ENCODE measurements around the gene TLR9.
"Not testable (repeated sequence)": the region's sequence is repeated elsewhere in the genome, so short reads cannot be mapped to it uniquely, and the experiment has no call there.

Gene TLR9, protein sequence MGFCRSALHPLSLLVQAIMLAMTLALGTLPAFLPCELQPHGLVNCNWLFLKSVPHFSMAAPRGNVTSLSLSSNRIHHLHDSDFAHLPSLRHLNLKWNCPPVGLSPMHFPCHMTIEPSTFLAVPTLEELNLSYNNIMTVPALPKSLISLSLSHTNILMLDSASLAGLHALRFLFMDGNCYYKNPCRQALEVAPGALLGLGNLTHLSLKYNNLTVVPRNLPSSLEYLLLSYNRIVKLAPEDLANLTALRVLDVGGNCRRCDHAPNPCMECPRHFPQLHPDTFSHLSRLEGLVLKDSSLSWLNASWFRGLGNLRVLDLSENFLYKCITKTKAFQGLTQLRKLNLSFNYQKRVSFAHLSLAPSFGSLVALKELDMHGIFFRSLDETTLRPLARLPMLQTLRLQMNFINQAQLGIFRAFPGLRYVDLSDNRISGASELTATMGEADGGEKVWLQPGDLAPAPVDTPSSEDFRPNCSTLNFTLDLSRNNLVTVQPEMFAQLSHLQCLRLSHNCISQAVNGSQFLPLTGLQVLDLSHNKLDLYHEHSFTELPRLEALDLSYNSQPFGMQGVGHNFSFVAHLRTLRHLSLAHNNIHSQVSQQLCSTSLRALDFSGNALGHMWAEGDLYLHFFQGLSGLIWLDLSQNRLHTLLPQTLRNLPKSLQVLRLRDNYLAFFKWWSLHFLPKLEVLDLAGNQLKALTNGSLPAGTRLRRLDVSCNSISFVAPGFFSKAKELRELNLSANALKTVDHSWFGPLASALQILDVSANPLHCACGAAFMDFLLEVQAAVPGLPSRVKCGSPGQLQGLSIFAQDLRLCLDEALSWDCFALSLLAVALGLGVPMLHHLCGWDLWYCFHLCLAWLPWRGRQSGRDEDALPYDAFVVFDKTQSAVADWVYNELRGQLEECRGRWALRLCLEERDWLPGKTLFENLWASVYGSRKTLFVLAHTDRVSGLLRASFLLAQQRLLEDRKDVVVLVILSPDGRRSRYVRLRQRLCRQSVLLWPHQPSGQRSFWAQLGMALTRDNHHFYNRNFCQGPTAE

DNA sequence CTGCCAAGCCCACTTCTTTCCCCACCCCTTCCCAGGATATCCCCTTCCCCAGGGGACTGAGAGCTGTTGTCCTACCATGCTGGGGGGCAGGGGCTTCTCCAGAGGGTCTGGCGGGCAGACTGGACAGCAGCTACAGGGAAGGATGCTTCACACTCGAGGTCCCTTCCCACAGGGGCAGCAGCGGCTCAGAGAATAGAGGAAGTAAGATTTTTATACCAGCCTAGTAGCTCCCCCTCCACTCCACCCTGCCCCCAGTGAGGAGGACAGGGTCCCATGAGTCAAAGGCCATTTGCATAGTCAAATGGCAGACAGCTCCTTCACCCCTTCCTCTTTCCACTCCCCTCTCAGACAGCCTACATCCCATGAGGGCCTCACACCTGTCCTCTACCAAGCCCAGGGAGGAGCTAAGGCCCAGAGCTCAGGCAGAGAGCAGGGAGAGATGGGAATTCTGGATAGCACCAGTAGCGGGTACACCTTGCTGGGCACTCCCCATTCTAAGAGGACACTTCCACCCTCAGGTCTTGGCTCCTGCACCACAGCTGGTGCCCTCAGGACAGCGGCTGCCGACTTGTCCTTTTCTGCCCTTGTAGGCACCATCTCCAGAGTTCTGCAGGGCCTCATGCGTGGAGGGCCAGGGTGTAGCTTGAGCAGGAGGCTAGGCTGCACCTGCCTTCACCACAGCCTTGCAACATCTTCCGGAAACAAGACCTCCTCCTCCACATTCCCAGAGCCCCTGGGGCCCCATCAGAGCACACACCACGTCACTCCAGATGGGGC, at the start of gene TLR9:
TSS of gene TLR9 (minus strand) at position 194 of the 777 bp plus-strand sequence. CDS start at position 78, 116 bp downstream.
- Histone ChIP-seq H3K4me3 (peak within 1 kb of the TSS in 8 of 10 experiments; percentile 18 to 61 (median 54); a peak in 15 of 20 replicates), H4K20me1 (peaks cover 0 to 68% (median 22%) of the 10 kb centered on the region in 11 experiments; a peak in 17 of 22 replicates), H3K9ac (peak within 1 kb of the TSS; percentile 38 to 86 (median 68); a peak in 19 of 22 replicates), H3K36me3 (peaks cover 29 to 61% (median 38%) of the 10 kb centered on the region in 11 experiments), H3K4me1 (peaks cover 47 to 100% (median 97%) of the 10 kb centered on the region in 10 experiments), H3K9me3 (replicated peaks in 1 of 11) (no peaks in the 10 kb centered on the region), H3K4me2 (peak within 1 kb of the TSS; percentile 63 to 100 (median 96)), H3K27me3 (no peaks in the 10 kb centered on the region), H3K27ac (peak within 1 kb of the TSS in 10 of 11 experiments; percentile 44 to 97 (median 86); a peak in 20 of 22 replicates)
- peak in 6 of 11 experiments; percentile 30 to 89 (median 84); a peak in 10 of 22 replicates for TF ChIP-seq Cebpa-rat (IDR thresholded peaks at IDR 0.05)

DNA sequence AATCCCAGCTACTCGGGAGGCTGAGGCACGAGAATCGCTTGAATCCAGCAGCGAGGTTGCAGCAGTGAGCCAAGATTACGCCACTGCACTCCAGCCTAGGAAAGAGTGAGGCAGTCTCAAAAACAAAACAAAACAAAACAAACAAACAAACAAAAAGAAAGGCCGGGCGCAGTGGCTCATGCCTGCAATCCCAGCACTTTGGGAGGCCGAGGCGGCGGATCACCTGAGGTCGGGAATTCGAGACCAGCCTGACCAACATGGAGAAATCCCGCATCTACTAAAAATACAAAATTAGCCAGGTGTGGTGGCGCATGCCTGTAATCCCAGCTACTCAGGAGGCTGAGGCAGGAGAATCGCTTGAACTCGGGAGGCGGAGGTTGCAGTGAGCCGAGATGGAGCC, 49.3 kb upstream of the TLR9 start:
- Histone ChIP-seq H3K27ac (peak overlapping the region in 1 of 11 experiments; percentile 19; a peak in 1 of 22 replicates), H3K4me1 (peaks cover 56 to 80% (median 76%) of the 10 kb centered on the region in 10 experiments), H3K4me2 (peak overlapping the region; percentile 82 to 99 (median 97)), H3K36me3 (peaks cover 30 to 71% (median 65%) of the 10 kb centered on the region in 11 experiments), H3K9ac (peak overlapping the region in 3 of 11 experiments; percentile 14 to 99 (median 31); a peak in 5 of 22 replicates), H4K20me1 (peaks cover 70 to 82% (median 80%) of the 10 kb centered on the region in 11 experiments)
- not testable (repeated sequence) for H3K9me3 ChIP-seq (replicated peaks in 1 of 11); H3K27me3 ChIP-seq; H3K4me3 ChIP-seq

DNA sequence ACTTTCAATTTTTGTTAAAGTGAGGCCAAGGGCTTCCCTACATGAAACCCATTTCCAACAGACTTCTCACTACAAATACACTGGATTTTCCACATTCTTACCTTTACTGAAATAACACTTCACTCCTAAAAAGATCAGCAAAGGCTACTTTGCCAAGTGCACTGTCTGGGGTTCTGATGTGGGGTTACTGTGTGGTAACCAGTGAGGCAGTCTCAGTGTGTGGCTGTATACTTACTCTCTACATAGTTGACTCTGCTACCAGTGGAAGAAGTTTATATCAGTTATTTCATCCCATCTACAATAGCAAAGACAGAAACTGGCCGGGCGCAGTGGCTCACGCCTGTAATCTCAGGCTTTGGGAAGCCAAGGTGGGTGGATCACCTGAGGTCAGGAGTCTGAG, 47.4 kb upstream of the TLR9 start:
- TF ChIP-seq Cebpa-rat (IDR thresholded peaks at IDR 0.05): no peak
- Histone ChIP-seq H4K20me1 (peaks cover 88 to 100% (median 99%) of the 10 kb centered on the region in 11 experiments), H3K27me3 (no peaks in the 10 kb centered on the region), H3K4me2 (peak overlapping the region in 9 of 11 experiments; percentile 16 to 99 (median 21); a peak in 11 of 22 replicates), H3K4me3 (no peak overlapping the region), H3K27ac (peak overlapping the region in 2 of 11 experiments; percentile 2 to 30; a peak in 2 of 22 replicates), H3K9me3 (replicated peaks in 1 of 11) (no peaks in the 10 kb centered on the region), H3K36me3 (peaks cover 48 to 90% (median 85%) of the 10 kb centered on the region in 11 experiments), H3K4me1 (peaks cover 46 to 90% (median 66%) of the 10 kb centered on the region in 10 experiments), H3K9ac (peak overlapping the region in 3 of 11 experiments; percentile 12 to 41 (median 16); a peak in 3 of 22 replicates)

DNA sequence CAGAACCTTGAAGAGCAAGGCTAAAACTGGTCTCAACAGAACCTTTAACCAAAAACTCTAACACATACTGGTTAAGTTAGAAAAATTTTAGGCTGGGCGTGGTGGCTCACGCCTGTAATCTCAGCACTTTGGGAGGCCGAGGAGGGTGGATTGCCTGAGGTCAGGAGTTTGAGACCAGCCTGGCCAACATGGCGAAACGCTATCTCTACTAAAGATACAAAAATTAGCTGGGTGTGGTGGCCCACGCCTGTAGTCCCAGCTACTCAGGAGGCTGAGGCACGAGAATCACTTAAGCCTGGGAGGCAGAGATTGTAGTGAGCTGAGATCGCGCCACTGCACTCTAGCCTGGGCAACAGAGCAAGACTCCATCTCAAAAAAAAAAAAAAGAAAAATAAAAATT, 46.7 kb upstream of the TLR9 start:
- H3K27me3 ChIP-seq; H3K9me3 ChIP-seq (replicated peaks in 1 of 11); H3K4me3 ChIP-seq: not testable (repeated sequence)
- peak overlapping the region in 4 of 11 experiments; percentile 4 to 50 (median 16); a peak in 3 of 22 replicates for H3K9ac ChIP-seq
- peak overlapping the region in 7 of 11 experiments; percentile 0 to 99 (median 57); a peak in 10 of 22 replicates for H3K4me2 ChIP-seq
- H3K36me3 ChIP-seq: peaks cover 54 to 97% (median 91%) of the 10 kb centered on the region in 11 experiments
- peaks cover 89 to 100% (median 100%) of the 10 kb centered on the region in 11 experiments for H4K20me1 ChIP-seq
- peak overlapping the region in 4 of 11 experiments; percentile 1 to 36 (median 28); a peak in 4 of 22 replicates for H3K27ac ChIP-seq
- peaks cover 46 to 96% (median 66%) of the 10 kb centered on the region in 10 experiments for H3K4me1 ChIP-seq

DNA sequence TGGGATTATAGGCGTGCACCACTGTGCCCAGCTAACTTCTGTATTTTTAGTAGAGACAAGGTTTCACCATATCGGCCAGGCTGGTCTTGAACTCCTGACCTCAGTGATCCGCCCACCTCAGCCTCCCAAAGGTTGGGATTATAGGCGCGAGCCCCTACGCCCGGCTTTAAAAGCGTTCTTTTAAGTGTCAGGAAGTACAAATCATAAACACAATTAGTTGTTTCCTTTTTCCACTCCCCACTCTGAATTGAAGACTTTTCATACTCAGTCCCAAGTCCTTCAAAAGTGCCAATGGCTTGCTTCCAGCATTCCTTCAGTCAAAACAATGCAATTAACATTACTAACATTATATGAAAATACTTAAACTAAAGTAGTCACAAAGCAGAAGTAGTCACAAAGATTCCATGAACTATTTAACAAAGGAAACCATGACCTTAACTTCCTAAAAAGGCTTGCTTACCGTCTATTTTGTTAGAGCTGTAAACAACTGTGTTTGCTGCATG, 44.9 kb upstream of the TLR9 start:
- peaks cover 31 to 86% (median 52%) of the 10 kb centered on the region in 10 experiments for H3K4me1 ChIP-seq

DNA sequence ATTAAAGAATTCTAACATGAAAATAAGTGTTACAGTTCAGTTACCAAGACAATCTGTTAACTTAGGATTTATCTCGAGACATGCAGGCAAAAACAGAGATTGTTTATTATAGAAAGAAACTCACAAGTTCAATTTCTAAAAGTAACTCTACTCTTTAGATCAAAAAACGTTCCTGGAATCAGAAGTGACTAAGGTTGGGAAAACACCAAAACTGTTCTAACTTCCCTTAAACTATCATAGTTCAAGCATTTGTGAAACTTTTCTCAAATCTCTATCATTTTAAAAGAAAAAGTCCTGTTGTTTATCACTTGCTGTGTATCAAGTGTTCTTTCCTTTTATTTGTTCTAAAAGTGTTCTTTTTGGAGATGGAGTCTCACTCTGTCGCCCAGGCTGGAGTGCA, 44.3 kb upstream of the TLR9 start:
- H3K27ac ChIP-seq: peak overlapping the region in 7 of 11 experiments; percentile 26 to 84 (median 64); a peak in 11 of 22 replicates
- no peak for TF ChIP-seq Cebpa-rat (IDR thresholded peaks at IDR 0.05)

More for the DNA sequence above, 44.9 kb upstream of the TLR9 start:
- H4K20me1 ChIP-seq: peaks cover 85 to 100% (median 98%) of the 10 kb centered on the region in 11 experiments
- peak overlapping the region in 7 of 11 experiments; percentile 26 to 84 (median 64); a peak in 13 of 22 replicates for H3K27ac ChIP-seq
- H3K36me3 ChIP-seq: peaks cover 69 to 100% (median 100%) of the 10 kb centered on the region in 11 experiments
- peak overlapping the region in 6 of 11 experiments; percentile 11 to 70 (median 55); a peak in 9 of 22 replicates for H3K9ac ChIP-seq
- TF ChIP-seq Cebpa-rat (IDR thresholded peaks at IDR 0.05): no peak
- peak overlapping the region in 1 of 10 experiments; percentile 12; a peak in 2 of 20 replicates for H3K4me3 ChIP-seq
- H3K9me3 ChIP-seq (replicated peaks in 1 of 11): no peaks in the 10 kb centered on the region
- peak overlapping the region in 7 of 11 experiments; percentile 24 to 99 (median 57); a peak in 14 of 22 replicates for H3K4me2 ChIP-seq
- H3K27me3 ChIP-seq: no peaks in the 10 kb centered on the region

DNA sequence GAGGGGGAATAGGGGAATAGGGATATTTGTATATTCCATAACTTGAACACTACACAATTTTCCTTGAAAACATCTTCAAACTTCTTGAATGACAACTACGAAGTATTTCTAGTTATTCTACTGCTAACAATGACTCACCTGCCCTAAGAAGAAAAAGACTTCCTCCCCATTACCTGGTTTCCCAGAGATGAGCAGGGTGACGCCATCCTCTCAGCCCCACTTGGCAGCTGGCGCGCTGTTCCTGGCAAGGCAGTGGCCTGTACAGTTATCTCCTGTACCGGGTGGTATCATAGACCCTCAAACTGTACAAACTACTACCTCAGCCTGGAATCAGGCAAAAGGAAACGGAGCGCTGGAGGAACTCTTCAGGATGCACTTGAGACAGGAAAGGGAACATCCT, 42.6 kb upstream of the TLR9 start:
- Histone ChIP-seq H4K20me1 (peaks cover 82 to 100% (median 98%) of the 10 kb centered on the region in 11 experiments), H3K36me3 (peaks cover 71 to 100% (median 100%) of the 10 kb centered on the region in 11 experiments)

More for the DNA sequence above, 44.3 kb upstream of the TLR9 start:
- Histone ChIP-seq H3K4me2 (peak overlapping the region in 6 of 11 experiments; percentile 33 to 99 (median 70); a peak in 11 of 22 replicates), H3K9ac (peak overlapping the region in 4 of 11 experiments; percentile 47 to 70 (median 66); a peak in 8 of 22 replicates), H4K20me1 (peaks cover 82 to 100% (median 98%) of the 10 kb centered on the region in 11 experiments), H3K4me1 (peaks cover 25 to 86% (median 47%) of the 10 kb centered on the region in 10 experiments), H3K9me3 (replicated peaks in 1 of 11) (no peaks in the 10 kb centered on the region), H3K27me3 (no peaks in the 10 kb centered on the region), H3K36me3 (peaks cover 69 to 100% (median 100%) of the 10 kb centered on the region in 11 experiments), H3K4me3 (no peak overlapping the region)

More for the DNA sequence above, 42.6 kb upstream of the TLR9 start:
- Histone ChIP-seq H3K4me1 (peaks cover 14 to 86% (median 33%) of the 10 kb centered on the region in 10 experiments; a peak in 19 of 20 replicates), H3K4me2 (peak overlapping the region in 1 of 11 experiments; percentile 94; a peak in 2 of 22 replicates), H3K9me3 (replicated peaks in 1 of 11) (no peaks in the 10 kb centered on the region), H3K27me3 (no peaks in the 10 kb centered on the region), H3K4me3 (no peak overlapping the region), H3K9ac (0 out of 22 replicates have a peak overlapping the region, but pooled peaks of 1 of the 11 experiments have one; percentile 68), H3K27ac (peak overlapping the region in 1 of 11 experiments; percentile 65; a peak in 2 of 22 replicates)
- TF ChIP-seq Cebpa-rat (IDR thresholded peaks at IDR 0.05): no peak
